RWPE1 (cell line): Measurements from ENCODE around the gene TTC28.
A peak's percentile ranks its signal among the peaks of the same experiment; 100 is the strongest.
"Not testable (repeated sequence)": the region's sequence is repeated elsewhere in the genome, so short reads cannot be mapped to it uniquely, and the experiment has no call there.

Experiments
- CTCF ChIA-PET: fragments of 350-600 bp; sonication (Branson Sonifier 250); formaldehyde crosslinking; extraction: SDS; loops from one replicate; lab custom pipeline; 2021; lab: Yijun Ruan, JAX
- POLR2A ChIA-PET: fragments of 400-600 bp; formaldehyde crosslinking; extraction: SDS; loops from one replicate; lab custom pipeline; 2020; ENCODE audit warnings: antibody characterized with exemption; ENCODE audit not compliant: low non-redundant PET; lab: Yijun Ruan, JAX
- DNase-seq: peaks from one replicate; pipeline ENCODE4 v3.0.0; 2012; ENCODE audit warnings: low spot score
- H3K27ac ChIP-seq: fragments of 450-650 bp; 2 replicates; pipeline ENCODE4 v1.5.1; 2017
- CTCF ChIP-seq: fragments of 450-650 bp; conservative IDR thresholded peaks from 2 replicates; pipeline ENCODE4 v1.5.1; 2017; ENCODE audit warnings: low read depth, mild to moderate bottlenecking

Gene TTC28

DNA sequence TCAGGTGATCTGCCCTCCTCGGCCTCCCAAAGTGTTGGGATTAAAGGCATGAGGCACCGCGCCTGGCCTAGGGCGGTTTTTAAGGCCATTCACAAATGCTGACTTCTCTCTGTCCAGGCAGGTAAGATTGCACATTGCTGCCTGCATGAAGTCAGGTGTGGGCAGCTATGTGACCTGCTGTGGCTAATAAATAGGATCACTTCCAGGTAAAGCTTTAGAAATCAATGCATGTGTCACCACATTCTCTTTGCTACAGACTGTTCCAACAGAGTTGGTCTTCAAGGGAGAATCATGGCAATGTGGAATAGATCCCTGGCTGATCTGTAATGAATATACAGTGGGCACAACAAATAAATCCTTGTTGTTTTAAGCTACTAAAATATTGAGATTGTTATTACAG is 500.2 kb downstream of the TTC28 start:
- H3K27ac ChIP-seq, result no peak overlapping the region
- DNase-seq, result no peak
- TF ChIP-seq CTCF, result no peak
- ChIA-PET POLR2A (no interaction called here), CTCF (no interaction called here)

DNA sequence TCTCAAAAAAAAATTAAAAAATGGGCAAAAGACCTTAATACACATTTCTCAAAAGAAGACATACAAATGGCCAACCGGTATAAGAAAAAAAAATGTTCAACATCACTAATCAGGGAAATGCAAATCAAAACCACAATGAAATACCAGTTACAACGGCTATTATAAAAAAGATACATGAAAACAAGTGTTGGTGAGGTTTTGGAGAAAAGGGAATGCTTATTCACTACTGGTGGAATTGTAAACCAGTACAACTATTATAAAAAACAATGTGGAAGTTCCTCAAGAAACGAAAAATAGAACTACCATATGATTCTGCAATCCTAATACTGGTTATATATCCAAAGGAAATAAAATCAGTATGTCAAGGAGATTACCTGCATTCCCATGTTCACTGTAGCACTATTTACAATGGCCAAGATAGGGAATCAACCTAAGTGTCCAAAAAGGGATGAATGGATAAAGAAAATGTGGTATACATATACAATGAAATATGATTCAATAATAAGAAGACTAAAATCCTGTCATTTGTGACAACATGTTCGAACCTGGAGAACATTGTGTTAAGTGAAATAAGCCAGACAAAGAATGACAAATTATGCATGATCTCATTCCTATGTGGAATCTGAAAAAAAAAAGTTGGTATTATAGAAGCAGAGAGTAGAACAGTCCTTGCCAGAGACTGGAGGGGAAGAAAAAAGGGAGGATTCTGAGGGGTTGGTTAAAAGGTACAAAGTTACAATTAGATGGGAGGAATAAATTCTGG is 503.7 kb downstream of the TTC28 start:
- no peak for DNase-seq
- H3K27ac ChIP-seq, result no peak overlapping the region
- no peak for TF ChIP-seq CTCF
- ChIA-PET CTCF (no interaction called here), POLR2A (no interaction called here)

DNA sequence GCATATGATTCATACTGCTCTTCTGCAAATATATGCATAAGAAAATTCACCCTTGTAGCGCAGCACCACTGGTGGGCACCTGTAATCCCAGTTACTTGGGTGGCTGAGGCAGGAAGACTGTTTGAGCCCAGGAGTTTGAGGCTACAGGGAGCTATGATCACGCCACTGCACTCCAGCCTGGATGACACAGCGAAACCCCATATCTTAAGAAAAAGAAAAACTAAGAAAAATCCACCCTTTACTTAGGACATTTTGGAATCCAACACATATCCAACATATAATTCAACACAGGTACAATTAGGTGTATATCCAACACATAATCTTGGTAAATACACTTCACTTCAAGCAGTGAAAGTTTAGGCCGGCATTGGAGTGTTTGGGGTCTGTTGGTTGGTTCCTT is 505.1 kb downstream of the TTC28 start:
- no peak overlapping the region for H3K27ac ChIP-seq
- ChIA-PET CTCF (no interaction called here), POLR2A (no interaction called here)
- TF ChIP-seq CTCF, result no peak
- DNase-seq, result no peak

DNA sequence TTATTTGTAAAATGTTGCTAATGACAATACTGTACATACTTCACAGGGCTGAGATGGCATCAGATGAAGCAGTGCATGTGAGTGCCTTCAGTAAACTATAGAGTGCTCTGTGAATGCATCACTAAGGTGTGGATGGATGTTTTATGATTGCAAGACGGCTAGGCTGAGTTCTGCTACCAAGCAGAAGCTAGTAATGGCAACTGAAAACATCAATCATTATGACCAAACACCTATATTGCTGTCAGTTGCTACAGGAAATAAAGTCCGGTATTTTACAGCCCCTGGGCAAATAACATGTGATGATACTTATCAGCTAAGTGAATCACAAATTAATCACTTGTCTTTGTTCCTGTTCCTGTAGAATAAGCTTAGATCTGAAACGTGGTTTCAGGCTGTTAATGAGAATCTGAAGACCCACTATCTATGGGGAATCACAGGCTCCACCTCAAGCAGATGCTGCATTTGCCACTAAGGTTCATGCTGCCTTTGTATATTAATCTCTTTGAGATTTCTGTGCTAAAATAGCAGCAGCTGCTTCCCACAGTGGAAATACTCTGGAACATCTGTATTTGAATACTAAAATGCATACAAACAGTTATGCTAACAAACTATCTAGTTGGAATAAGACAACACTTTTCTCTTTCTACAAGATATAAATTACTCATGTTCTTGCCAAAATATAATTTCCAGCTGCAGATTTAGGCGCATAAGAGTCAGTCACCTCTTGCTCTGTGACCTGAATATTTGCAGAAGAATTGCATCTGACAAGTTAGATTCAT is 506.6 kb downstream of the TTC28 start:
- POLR2A ChIA-PET, result no interaction called here
- peak; percentile 64 for DNase-seq
- no peak overlapping the region for H3K27ac ChIP-seq
- CTCF ChIA-PET, result no interaction called here
- no peak for TF ChIP-seq CTCF

GRCh38 chr22:28171712-28172111 is 507.9 kb downstream of the TTC28 start:
- DNase-seq, result no peak
- TF ChIP-seq CTCF, result no peak
- ChIA-PET POLR2A (no interaction called here), CTCF (no interaction called here)
- no peak overlapping the region for H3K27ac ChIP-seq

GRCh38 chr22:28171115-28171514 is 508.5 kb downstream of the TTC28 start:
- POLR2A ChIA-PET, result no interaction called here
- H3K27ac ChIP-seq, result no peak overlapping the region
- no peak for TF ChIP-seq CTCF
- DNase-seq, result no peak
- CTCF ChIA-PET, result no interaction called here

- POLR2A ChIA-PET, CTCF ChIA-PET, H3K27ac ChIP-seq, DNase-seq: not testable (repeated sequence)
Measured at GRCh38 chr22:28169314-28169713, 510.3 kb downstream of the TTC28 start.
